HFF-Myc (cell line): Measurements from ENCODE around the gene CD300LF.

ENCODE experiments used
- DNase-seq: peaks from one replicate; pipeline ENCODE4 v3.0.0-alpha.2; 2011; ENCODE audit warnings: low read depth; ENCODE audit errors: extremely low read depth
- H3K4me3 ChIP-seq: replicated peaks from 2 replicates; pipeline ENCODE4 v1.5.1; 2011; ENCODE audit warnings: low read depth, mild to moderate bottlenecking, control low read depth, low read length
- TF ChIP-seq, protein P1 (sequence below): IDR thresholded peaks from 2 replicates; pipeline ENCODE4 v1.5.1; 2012; ENCODE audit warnings: mild to moderate bottlenecking, low read depth, low read length, control low read depth; ENCODE audit errors: missing control alignments

The CD300LF gene

DNA sequence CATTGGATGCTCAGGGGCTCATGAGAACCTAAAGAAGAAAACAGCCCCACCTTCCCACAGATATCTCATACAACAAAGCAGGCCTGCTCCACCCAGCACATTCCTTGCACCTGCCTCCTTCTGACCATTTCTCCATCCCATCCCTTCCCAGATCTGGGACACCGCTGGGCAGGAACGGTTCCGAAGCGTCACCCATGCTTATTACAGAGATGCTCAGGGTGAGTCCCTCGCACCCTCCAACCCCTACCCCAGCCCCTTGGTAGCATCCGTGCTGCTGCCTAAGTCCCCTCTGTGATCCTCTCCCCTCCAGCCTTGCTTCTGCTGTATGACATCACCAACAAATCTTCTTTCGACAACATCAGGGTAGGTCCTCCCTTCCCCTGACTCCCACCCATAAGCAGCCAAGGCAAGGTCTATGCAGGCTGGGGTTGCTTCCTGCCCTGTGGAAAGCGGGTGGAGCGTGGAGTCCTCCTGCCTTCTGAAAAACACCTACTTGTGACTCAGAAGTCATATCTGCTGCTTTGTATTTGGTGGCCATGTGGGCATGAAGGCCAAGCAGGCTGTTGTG is 30.3 kb upstream of the CD300LF start:
- no peak for DNase-seq
- TF ChIP-seq, protein P1, sequence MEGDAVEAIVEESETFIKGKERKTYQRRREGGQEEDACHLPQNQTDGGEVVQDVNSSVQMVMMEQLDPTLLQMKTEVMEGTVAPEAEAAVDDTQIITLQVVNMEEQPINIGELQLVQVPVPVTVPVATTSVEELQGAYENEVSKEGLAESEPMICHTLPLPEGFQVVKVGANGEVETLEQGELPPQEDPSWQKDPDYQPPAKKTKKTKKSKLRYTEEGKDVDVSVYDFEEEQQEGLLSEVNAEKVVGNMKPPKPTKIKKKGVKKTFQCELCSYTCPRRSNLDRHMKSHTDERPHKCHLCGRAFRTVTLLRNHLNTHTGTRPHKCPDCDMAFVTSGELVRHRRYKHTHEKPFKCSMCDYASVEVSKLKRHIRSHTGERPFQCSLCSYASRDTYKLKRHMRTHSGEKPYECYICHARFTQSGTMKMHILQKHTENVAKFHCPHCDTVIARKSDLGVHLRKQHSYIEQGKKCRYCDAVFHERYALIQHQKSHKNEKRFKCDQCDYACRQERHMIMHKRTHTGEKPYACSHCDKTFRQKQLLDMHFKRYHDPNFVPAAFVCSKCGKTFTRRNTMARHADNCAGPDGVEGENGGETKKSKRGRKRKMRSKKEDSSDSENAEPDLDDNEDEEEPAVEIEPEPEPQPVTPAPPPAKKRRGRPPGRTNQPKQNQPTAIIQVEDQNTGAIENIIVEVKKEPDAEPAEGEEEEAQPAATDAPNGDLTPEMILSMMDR: no peak
- H3K4me3 ChIP-seq: no peak overlapping the region

DNA sequence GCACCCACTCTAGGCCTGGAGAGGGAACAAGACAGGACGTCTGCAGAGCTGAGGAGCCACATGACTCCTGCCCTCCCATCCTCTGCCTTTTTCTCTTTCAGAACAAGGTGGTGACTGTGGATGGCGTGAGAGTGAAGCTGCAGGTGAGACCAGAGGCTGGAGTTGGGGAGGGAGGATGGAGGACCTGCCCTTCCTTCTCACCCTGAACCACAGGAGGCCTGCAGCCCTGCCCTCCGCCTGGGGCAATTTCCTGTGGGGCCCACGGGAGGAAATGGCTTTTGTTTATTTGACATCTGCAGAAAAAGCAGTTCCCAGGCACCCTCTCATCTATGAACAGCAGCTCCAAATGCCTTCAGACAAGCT is 29.4 kb upstream of the CD300LF start:
- no peak overlapping the region for H3K4me3 ChIP-seq
- TF ChIP-seq, protein P1: no peak
- DNase-seq: no peak

- TF ChIP-seq, protein P1: no peak
- no peak overlapping the region for H3K4me3 ChIP-seq
- no peak for DNase-seq
Measured at GRCh38 chr17:74740641-74741387, 28.1 kb upstream of the CD300LF start.

DNA sequence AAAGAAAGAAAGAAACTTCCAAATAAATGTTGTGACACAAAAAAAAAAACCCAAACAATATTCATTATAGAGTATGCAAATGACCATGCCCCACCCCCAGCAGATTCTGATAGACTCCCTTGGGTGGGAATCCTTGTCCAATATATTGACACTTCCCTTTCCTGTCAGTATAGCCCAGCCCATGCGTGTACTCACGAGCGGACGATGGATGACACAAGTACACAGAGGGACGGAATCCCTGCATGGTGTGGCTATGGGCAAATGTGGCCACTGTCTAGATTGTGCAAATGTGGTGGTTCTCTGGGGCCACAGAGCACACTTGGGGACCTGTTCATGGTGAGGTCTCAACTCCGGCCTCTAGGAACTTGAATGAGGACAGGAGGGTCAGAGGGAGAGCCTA is 27.4 kb upstream of the CD300LF start:
- TF ChIP-seq, protein P1: no peak
- no peak overlapping the region for H3K4me3 ChIP-seq
- DNase-seq: no peak

- no peak for DNase-seq
- no peak overlapping the region for H3K4me3 ChIP-seq
- TF ChIP-seq, protein P1: no peak
Measured at GRCh38 chr17:74739227-74739831, 26.6 kb upstream of the CD300LF start.

DNA sequence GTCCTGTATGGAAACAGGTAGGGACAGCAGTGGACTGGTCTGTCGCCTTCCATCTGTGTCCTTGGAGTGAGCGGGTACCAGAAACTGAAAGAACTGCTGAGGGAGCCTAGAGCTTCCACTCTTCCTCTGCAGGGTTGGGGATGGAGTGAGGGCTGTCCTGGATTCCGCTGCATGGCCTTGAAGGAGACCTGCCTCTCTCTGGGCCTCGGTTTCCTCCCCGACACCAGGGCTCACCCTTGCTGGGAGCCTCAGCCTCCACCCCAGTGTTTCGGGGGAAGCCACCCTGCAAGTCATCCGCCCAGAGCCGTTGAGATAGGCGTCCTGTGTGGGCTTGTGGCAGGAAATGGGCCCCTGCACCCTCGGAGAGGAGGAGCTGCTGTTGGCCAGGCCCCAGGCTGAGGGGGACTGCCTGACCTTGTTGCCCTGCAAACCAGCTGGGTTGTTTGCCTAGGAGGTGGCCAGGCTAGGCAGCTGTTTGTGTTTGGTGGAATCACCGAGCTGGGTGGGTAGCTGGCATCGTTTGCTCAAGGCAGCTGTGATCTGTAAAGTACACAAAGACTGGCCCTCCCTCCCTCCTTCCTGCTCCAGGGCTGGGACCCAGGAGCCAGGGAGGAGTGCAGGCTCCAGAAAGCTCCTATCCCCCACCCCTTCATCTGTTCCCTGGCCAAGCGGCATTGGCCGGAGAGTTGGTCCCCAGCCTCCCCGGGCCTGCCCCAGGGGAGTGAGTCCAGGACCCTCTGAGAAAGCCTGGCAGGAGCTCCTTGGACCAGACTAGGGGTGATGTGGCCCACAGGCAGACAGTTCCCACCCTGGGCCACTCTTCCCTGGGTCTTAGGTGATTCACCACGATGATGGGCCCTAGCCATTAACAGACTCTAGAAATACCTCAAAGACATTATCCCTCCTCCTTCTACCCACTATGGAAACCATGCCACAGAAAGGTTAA is 25.6 kb upstream of the CD300LF start:
- no peak overlapping the region for H3K4me3 ChIP-seq
- TF ChIP-seq, protein P1: no peak
- no peak for DNase-seq
